ENCODE data around the gene SLC39A11. TPM values are rescaled to one million over a fixed set of nuclear protein-coding genes. Genes with fewer than 3 reads are reported as not detected.
A peak's percentile ranks its signal among the peaks of the same experiment; 100 is the strongest.
"Not testable (repeated sequence)": the region's sequence is repeated elsewhere in the genome, so short reads cannot be mapped to it uniquely, and the experiment has no call there.

Gene SLC39A11
- total RNA-seq, 1 experiment from 2014 or later, result 7.6 TPM

DNA sequence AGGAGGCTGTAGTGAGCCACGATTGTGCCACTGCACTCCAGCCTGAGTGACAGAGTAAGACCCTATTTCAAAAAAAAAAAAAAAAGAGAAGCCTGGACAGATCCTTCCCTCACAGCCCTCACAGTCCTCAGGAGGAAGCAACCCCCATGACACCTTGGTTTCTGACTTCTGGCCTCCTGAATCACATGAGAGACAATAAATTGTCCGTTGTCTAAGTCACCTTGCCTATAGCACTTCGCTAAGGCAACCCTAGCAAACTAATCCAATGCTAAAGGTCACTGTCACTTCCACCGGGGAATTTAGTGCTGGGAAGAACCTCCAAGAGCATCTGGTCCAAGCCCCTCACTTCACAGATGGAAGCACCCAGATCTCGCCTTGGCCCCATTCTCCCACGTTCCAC, 18.9 kb upstream of the SLC39A11 start:
- DNase-seq (ENCODE audit: low read depth), result no peak

DNA sequence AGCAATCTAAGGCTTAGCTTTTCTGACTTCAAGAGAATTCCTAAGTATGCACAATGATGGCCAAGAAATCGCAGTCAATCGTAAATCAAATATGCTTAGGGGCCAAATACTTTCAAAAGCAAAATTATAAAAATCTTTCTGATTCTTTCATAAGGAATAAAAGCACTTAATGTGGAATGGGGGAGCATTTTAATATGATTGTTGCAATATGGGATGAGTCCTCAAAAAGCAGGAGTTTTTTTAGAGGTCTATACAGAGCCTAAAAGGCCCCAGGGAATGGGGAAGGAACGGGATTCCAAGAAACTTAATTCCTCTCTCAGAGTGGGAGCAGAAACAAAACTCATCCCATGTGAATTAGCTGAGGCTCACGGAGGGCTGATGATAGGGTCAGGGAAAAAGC, 14.7 kb upstream of the SLC39A11 start:
- no peak for DNase-seq (ENCODE audit: low read depth)

DNA sequence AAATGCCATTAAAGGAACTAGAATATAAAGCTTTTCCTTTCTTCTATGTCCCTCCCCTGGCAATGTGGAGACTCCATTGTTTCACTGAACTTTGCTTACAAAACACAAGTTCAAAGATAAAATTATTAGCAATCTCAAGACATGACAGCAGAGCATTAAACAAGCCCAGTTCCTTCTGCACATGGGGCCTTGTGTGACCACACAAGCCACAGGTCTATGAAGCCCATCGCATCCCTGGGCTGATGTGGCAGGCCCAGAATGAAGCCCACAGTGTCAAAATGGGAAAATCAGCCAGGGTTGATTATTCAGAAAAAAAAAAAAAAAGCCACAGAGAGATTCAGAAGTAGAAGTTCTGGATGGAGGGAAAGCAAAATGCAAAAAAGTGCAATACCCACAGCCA, 12.9 kb upstream of the SLC39A11 start:
- no peak for DNase-seq (ENCODE audit: low read depth)

GRCh38 chr17:73104450-73104849, 12.0 kb upstream of the SLC39A11 start:
- no peak for DNase-seq (ENCODE audit: low read depth)

DNA sequence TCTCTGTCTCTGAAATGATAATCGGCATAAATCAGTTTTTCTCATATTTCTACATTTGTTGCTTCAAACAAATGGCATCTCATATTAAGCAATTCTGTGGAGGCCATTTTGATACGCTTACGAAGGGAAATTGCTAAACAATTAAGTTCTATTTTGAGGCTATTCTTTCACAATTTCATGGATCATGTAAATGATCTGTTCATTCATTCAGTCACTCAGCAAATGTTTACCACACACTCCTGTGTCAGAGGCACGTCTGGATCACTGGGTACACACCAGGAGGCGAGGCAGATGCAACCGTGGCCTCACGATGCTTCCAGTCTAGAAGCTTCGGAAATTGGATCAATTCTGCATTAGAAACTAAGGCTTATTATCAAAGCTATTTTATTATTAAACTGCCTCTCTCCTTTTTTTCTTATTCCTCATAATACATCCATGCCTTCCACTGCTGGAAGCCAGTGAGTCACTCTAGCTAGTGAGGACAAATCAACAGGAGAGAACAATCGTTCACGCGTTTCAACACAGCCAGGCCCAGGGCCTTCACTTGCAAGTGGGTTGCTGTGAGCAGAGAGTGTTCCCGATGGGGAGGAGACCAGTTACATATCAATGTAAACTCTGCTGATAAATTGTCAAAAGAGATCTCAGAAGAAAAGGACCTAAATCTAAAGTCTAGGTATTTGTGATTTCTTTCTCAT, 11.3 kb upstream of the SLC39A11 start:
- DNase-seq (ENCODE audit: low read depth), result no peak

DNA sequence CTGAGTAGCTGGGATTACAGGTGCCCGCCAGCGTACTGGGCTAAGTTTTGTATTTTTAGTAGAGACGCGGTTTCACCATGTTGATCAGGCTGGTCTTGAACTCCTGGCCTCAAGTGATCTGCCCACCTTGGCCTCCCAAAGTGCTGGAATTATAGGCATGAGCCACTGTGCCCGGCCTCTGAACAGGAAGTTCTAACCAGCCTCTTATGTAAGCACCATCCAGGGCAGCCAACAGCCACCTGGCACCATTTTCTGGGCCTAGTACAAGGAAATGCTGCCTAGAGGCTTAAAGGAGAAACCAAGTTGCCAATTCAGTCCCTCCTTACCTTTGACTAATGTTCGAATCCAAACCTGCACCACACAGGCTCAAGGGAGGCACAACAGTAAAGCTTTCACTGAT, 8.5 kb upstream of the SLC39A11 start:
- no peak for DNase-seq (ENCODE audit: low read depth)

GRCh38 chr17:73100363-73100762, 7.9 kb upstream of the SLC39A11 start:
- no peak for DNase-seq (ENCODE audit: low read depth)

GRCh38 chr17:73099511-73099910, 7.0 kb upstream of the SLC39A11 start:
- no peak for DNase-seq (ENCODE audit: low read depth)

GRCh38 chr17:73098919-73099318, 6.4 kb upstream of the SLC39A11 start:
- no peak for DNase-seq (ENCODE audit: low read depth)

GRCh38 chr17:73097973-73098765, 5.7 kb upstream of the SLC39A11 start:
- not testable (repeated sequence) for DNase-seq (ENCODE audit: low read depth)

DNA sequence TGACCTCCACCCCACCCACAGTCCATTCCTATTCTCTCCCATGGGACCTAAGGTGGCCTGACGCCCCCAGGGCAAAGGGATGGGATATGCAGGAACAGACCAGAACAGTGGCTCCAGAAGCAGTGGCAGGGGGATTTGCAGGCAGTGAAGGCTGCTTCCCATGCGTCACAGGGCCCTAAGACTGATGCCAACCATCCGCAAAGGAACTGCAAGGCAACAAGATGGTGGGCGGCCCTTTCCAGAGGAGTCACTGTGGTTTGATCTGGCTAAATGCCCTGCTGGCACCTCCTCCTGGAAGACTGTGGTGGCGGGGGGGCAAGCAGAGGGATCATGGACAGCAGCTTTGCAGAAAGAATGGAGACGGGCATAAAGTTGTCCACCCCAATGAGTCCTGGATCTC, 4.4 kb upstream of the SLC39A11 start:
- peak; percentile 63 for DNase-seq (ENCODE audit: low read depth)

DNA sequence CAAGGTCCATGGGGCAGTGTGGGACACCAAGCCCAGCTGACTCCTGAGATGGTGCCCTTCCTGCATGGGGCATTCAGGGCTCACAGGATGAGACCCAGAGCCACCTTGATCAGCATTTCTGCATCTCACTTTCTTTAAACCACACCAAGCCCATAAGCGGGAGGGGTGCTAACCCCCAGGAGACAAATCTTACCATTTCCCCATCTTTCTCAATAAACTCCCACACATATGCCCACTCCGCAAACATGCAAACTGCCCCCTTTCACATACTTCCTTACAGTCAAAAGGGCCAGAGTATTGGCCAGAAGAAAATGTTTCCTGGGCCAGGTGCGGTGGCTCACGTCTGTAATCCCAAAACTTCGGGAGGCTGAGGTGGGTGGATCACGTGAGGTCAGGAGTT, 3.7 kb upstream of the SLC39A11 start:
- no peak for DNase-seq (ENCODE audit: low read depth)

- no peak for DNase-seq (ENCODE audit: low read depth)
These were observed 798 bp upstream of the SLC39A11 start for GRCh38 chr17:73093286-73093685.

GRCh38 chr17:73091770-73092522, 542 bp downstream of the SLC39A11 start:
- DNase-seq (ENCODE audit: low read depth), result no peak

DNA sequence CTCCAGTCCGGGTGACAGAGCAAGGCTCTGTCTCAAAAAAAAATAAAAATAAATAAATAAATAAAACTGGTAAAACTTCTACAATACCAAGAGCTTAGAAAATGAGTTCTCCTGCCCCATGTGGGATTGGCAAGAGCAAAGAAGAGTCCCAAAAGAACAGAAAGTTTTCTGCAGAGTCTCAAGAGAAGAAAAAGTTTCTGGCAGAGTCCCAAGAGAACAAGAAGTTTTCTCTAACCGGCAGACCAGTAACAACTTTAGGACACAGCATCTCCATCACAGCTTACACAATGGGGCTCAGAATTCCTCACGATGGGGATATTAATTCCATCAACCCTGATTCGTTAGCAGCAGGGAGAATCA, 1.1 kb downstream of the SLC39A11 start:
- no peak for DNase-seq (ENCODE audit: low read depth)

DNA sequence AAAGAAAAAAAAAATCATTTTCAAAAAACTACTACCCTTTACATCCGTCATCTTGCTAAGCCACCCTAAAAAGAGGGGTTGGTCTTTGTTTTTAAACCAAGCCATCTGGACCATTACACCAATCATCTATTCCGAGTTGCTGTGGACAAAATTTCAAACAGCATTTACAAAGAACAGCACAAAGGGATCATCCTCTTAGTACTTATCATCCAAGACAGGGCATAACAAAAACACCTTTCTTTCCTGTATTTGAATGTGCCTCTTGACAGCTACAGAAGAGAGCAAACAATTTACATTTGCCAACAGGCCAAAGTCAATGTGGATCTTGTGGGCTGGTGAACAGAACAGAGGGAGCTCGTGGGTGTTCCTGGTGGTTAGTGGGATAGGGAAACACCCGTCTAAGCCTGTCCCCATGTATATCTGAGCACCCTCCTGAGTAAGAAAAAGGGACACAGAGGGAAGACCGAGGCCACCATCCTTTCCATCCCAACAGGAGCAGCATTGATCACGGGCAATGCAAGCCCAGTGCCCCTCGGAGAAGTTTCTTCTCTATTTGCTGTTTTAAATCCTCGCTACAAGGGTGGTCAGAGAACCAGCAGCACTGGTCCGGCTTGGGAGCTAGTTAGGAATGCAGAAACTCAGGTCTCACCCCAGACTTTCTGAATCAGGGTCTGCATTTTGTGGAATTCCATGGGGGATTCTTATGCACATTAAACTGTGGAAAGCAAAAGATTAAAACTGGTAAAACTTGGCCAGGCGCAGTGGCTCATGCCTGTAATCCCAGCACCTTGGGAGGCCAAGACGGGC, 1.9 kb downstream of the SLC39A11 start:
- DNase-seq (ENCODE audit: low read depth), result no peak

GRCh38 chr17:73089322-73090317, 2.9 kb downstream of the SLC39A11 start:
- no peak for DNase-seq (ENCODE audit: low read depth)

DNA sequence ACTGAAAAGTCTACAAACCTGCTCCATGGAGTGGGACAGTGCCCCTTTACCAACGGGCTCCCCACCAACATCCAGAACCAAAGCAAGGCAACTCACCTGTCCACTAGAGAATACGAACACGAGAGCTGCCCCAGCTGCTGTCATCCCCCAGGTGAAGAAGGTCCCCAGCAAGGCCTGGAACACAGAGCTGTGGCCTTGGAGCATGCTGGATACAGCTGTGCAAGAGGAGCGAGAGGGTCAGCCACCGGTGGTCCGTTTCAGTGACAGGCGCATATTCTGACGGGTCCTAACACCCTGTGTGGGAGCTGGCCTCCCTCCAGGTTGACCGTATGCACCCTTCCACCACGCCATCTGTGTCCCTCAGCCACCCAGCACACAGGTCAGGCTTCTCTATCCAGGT, 3.9 kb downstream of the SLC39A11 start:
- DNase-seq (ENCODE audit: low read depth), result no peak

GRCh38 chr17:73083432-73083831, 9.1 kb downstream of the SLC39A11 start:
- DNase-seq (ENCODE audit: low read depth), result no peak

GRCh38 chr17:73074566-73074965, 17.9 kb downstream of the SLC39A11 start:
- no peak for DNase-seq (ENCODE audit: low read depth)
